Astrocyte of the spinal cord (primary cell): ENCODE measurements around the gene GTF2A2.

Source experiments
- DNase-seq: peaks from one replicate; pipeline ENCODE4 v3.0.0; 2011; ENCODE audit warnings: low read depth, low spot score
- H3K4me3 ChIP-seq: 2 replicates; pipeline ENCODE4 v1.5.1; 2011; ENCODE audit warnings: low read depth, mild to moderate bottlenecking, low read length, moderate library complexity
- CTCF ChIP-seq: IDR thresholded peaks from 2 replicates; pipeline ENCODE4 v1.5.1; 2012; ENCODE audit warnings: low read depth, mild to moderate bottlenecking, low read length, inconsistent platforms
- in situ Hi-C: cut with HindIII; loops from 2 replicates; pipeline ENCODE4 v1.10.0; 2017; ENCODE audit warnings: low sequenced_read_pairs

The GTF2A2 gene

GRCh38 chr15:59594991-59595390 lies 62.3 kb downstream of the GTF2A2 start:
- H3K4me3 ChIP-seq = no peak overlapping the region
- in situ Hi-C loops = no loop called here
- no peak for TF ChIP-seq CTCF
- DNase-seq = no peak

- in situ Hi-C loops = no loop called here
- H3K4me3 ChIP-seq = no peak overlapping the region
- no peak for TF ChIP-seq CTCF
- peak; percentile 70 for DNase-seq
These were observed 62.8 kb downstream of the GTF2A2 start for GRCh38 chr15:59594493-59594942.

- H3K4me3 ChIP-seq = no peak overlapping the region
- no peak for DNase-seq
- in situ Hi-C loops = no loop called here
- no peak for TF ChIP-seq CTCF
These were observed 66.0 kb downstream of the GTF2A2 start for GRCh38 chr15:59591356-59591755.

DNA sequence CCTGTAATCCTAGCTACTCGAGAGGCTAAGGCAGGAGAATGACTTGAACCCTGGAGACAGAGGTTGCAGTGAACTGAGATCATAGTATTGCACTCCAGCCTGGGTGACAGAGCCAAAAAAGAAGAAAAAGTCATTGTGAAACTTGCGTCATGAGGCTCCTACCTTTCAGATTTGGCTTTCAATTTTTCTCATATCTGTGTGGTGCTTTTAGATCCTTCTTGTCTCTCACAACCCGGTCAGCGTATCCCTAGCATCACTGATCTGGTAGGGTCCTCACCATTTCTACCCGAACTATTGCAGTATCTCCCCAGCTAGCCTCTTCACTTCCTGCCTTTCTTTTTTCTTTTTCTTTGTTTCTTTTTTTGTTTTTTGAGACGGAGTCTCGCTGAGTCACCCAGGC lies 67.3 kb downstream of the GTF2A2 start:
- DNase-seq = no peak
- in situ Hi-C loops = no loop called here
- no peak overlapping the region for H3K4me3 ChIP-seq
- no peak for TF ChIP-seq CTCF
